Measurements from ENCODE around the gene LIMK2. TPM values are rescaled to one million over a fixed set of nuclear protein-coding genes. Genes with fewer than 3 reads are reported as not detected.

Gene LIMK2
- total and polyA plus RNA-seq, 9 of the 15 experiments (the other 6 are each of a cell fraction or from before 2014, with no cell fraction given), result 1.1 to 14.5 (median 8.5) TPM

- in situ Hi-C loops (cut with MboI), result no loop called here
- ChIA-PET CTCF (ENCODE audit: low intra/inter-chr PET ratio) (no interaction called here), POLR2A (interaction anchor here (0.8 to 1.3 kb wide), 3 partner anchors 9 to 19 kb away, joined by 3 to 7 read pairs (median 4); no protein-coding TSS in a partner anchor)
- no peak overlapping the region for H2AFZ ChIP-seq (ENCODE audit: low read depth, low read length)
- BruUV-seq (replicated peaks), result no TSS peak
- intact Hi-C loops (cut with micrococcal nuclease), result no loop called here
- H4K20me1 ChIP-seq (replicated peaks; ENCODE audit: control insufficient read depth, insufficient read depth, low read length), result no peaks in the 10 kb centered on the region
- peaks cover 18% of the 10 kb centered on the region; the same call in 2 of the 3 replicates for H3K36me3 ChIP-seq (ENCODE audit: control insufficient read depth, insufficient read depth, low read length)
- no peaks in the 10 kb centered on the region for H3K27me3 ChIP-seq (ENCODE audit: control insufficient read depth in 2 of 2, insufficient read depth in 2 of 2, low read length in 2 of 2)
- H3K4me3 ChIP-seq, result no peak overlapping the region
- H3K4me1 ChIP-seq (replicated peaks in 1 of 2; ENCODE audit: control insufficient read depth in 2 of 2, insufficient read depth in 2 of 2, low read length in 2 of 2), result no peaks in the 10 kb centered on the region; a peak in 1 of 5 replicates
- 76% methylated on average over 4 of the region's 4 CpGs for WGBS (ENCODE audit: insufficient coverage, low coverage, missing lambda C conversion rate)
- H3K79me2 ChIP-seq (ENCODE audit: control insufficient read depth, insufficient read depth, low read length), result no peaks in the 10 kb centered on the region
- H3K9ac ChIP-seq (ENCODE audit: insufficient read depth in 1 of 2, low read depth in 2 of 2, low read length in 2 of 2), result no peak overlapping the region
- no peak for TF ChIP-seq CHCHD3 (CRISPR knock-in tag; IDR thresholded peaks at IDR 0.05)
- TF ChIP-seq IRF2 (CRISPR knock-in tag; IDR thresholded peaks at IDR 0.05), result no peak
- TF ChIP-seq MAX (CRISPR knock-in tag; IDR thresholded peaks at IDR 0.05), result no peak
- TF ChIP-seq PPARD (CRISPR knock-in tag; IDR thresholded peaks at IDR 0.05), result no peak
- no peak for TF ChIP-seq HDAC2 (IDR thresholded peaks at IDR 0.05)
- FAIRE-seq, result no peak
- no peak overlapping the region for H3K4me2 ChIP-seq (ENCODE audit: insufficient read depth, low read length)
- no peak for DNase-seq (ENCODE audit: extremely low read depth in 1 of 4, low spot score in 3 of 4)
- no peak for ATAC-seq
- H3K9me1 ChIP-seq (ENCODE audit: control insufficient read depth, insufficient read depth, low read length), result no peaks in the 10 kb centered on the region
- H3K9me3 ChIP-seq (replicated peaks; ENCODE audit: control insufficient read depth, insufficient read depth, low read depth, low read length), result no peaks in the 10 kb centered on the region
- H3K27ac ChIP-seq (ENCODE audit: extremely low read depth, low read depth, low read length), result no peak overlapping the region
These were observed 58.9 kb downstream of the LIMK2 start for GRCh38 chr22:31271026-31271425.

GRCh38 chr22:31271485-31271884 is 59.4 kb downstream of the LIMK2 start:
- no peaks in the 10 kb centered on the region for H3K79me2 ChIP-seq (ENCODE audit: control insufficient read depth, insufficient read depth, low read length)
- TF ChIP-seq ZFX (CRISPR knock-in tag; IDR thresholded peaks at IDR 0.05), result no peak
- no peak for TF ChIP-seq ZNF124 (CRISPR knock-in tag; IDR thresholded peaks at IDR 0.05)
- TF ChIP-seq IRF9 (tag; IDR thresholded peaks at IDR 0.05), result no peak
- no peak for TF ChIP-seq NR3C1 (CRISPR knock-in tag; IDR thresholded peaks at IDR 0.05)
- TF ChIP-seq HDAC8 (tag; IDR thresholded peaks at IDR 0.05), result no peak
- no peak for TF ChIP-seq SAFB (IDR thresholded peaks at IDR 0.05; ENCODE audit: borderline replicate concordance, low read depth, low read length)
- no peak for TF ChIP-seq ZNF23 (CRISPR knock-in tag; IDR thresholded peaks at IDR 0.05)
- TF ChIP-seq ZNF224 (CRISPR knock-in tag; IDR thresholded peaks at IDR 0.05), result no peak
- TF ChIP-seq EWSR1 (IDR thresholded peaks at IDR 0.05; ENCODE audit: borderline replicate concordance, low read depth, partially characterized antibody), result no peak
- no peak for TF ChIP-seq NCOA6 (IDR thresholded peaks at IDR 0.05)
- TF ChIP-seq MYBL2 (IDR thresholded peaks at IDR 0.05; ENCODE audit: low read depth), result no peak
- TF ChIP-seq MYBL2 (CRISPR knock-in tag; IDR thresholded peaks at IDR 0.05; ENCODE audit: borderline replicate concordance), result no peak

More at GRCh38 chr22:31271485-31271884, 59.4 kb downstream of the LIMK2 start:
- FAIRE-seq (no peak), DNase-seq (ENCODE audit: extremely low read depth in 1 of 4, low spot score in 3 of 4) (no peak), ATAC-seq (no peak)
- H3K36me3 ChIP-seq (ENCODE audit: control insufficient read depth, insufficient read depth, low read length), result peaks cover 18% of the 10 kb centered on the region; the same call in 2 of the 3 replicates
- ChIA-PET CTCF (ENCODE audit: low intra/inter-chr PET ratio) (no interaction called here), POLR2A (interaction anchor here (0.8 to 1.3 kb wide), 3 partner anchors 8 to 19 kb away, joined by 3 to 7 read pairs (median 4); no protein-coding TSS in a partner anchor)
- 65% methylated on average over 2 of the region's 3 CpGs for WGBS (ENCODE audit: insufficient coverage, low coverage, missing lambda C conversion rate)
- H3K9me3 ChIP-seq (replicated peaks; ENCODE audit: control insufficient read depth, insufficient read depth, low read depth, low read length), result no peaks in the 10 kb centered on the region
- in situ Hi-C loops (cut with MboI) (no loop called here), intact Hi-C loops (cut with micrococcal nuclease) (no loop called here)
- no TSS peak for BruUV-seq (replicated peaks)
- no peak overlapping the region for H3K27ac ChIP-seq (ENCODE audit: extremely low read depth, low read depth, low read length)
- no peaks in the 10 kb centered on the region; a peak in 1 of 5 replicates for H3K4me1 ChIP-seq (replicated peaks in 1 of 2; ENCODE audit: control insufficient read depth in 2 of 2, insufficient read depth in 2 of 2, low read length in 2 of 2)
- H3K27me3 ChIP-seq (ENCODE audit: control insufficient read depth in 2 of 2, insufficient read depth in 2 of 2, low read length in 2 of 2), result no peaks in the 10 kb centered on the region
- no peak overlapping the region for H2AFZ ChIP-seq (ENCODE audit: low read depth, low read length)
- no peak overlapping the region for H3K4me3 ChIP-seq
- no peak overlapping the region for H3K4me2 ChIP-seq (ENCODE audit: insufficient read depth, low read length)
- H4K20me1 ChIP-seq (replicated peaks; ENCODE audit: control insufficient read depth, insufficient read depth, low read length), result no peaks in the 10 kb centered on the region
- H3K9ac ChIP-seq (ENCODE audit: insufficient read depth in 1 of 2, low read depth in 2 of 2, low read length in 2 of 2), result no peak overlapping the region
- H3K9me1 ChIP-seq (ENCODE audit: control insufficient read depth, insufficient read depth, low read length), result no peaks in the 10 kb centered on the region

All from K562 (cell line).